DMS 273 (cell line): ENCODE data around the gene NADK.
"Not testable (repeated sequence)": the region's sequence is repeated elsewhere in the genome, so short reads cannot be mapped to it uniquely, and the experiment has no call there.

Experiments
- DNase-seq: peaks from one replicate; lab custom pipeline; 2025; ENCODE audit not compliant: unreplicated experiment; lab: John Stamatoyannopoulos, UW

Gene NADK

DNA sequence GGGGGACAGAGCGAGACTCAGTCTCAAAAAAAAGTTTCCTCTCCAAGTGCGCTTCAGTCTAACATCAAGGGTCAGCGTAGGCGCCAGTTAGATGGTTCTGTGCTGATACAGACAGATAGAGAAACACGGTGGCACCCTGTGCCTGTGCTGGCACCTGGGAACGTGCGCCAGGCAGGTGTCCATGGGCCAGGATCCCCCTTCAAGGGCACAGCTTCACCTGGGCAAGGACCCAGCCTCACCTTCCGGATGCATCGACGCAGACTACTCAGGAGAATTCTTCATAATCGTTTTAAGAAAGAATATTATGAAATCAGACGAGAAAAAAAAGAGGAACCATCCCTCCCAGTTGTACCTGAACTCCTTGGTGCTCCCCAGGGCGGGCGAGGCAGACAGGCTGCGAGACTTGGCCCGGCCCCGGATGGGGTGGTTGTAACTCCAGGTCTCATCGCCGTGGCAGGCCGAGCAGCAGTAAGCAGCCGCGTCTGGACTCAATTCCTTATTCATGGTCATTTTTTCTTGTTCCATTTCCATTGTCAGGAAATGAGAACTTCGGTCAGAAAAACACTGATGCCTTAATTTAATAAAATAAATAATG is 13.3 kb downstream of the NADK start:
- DNase-seq: no peak

DNA sequence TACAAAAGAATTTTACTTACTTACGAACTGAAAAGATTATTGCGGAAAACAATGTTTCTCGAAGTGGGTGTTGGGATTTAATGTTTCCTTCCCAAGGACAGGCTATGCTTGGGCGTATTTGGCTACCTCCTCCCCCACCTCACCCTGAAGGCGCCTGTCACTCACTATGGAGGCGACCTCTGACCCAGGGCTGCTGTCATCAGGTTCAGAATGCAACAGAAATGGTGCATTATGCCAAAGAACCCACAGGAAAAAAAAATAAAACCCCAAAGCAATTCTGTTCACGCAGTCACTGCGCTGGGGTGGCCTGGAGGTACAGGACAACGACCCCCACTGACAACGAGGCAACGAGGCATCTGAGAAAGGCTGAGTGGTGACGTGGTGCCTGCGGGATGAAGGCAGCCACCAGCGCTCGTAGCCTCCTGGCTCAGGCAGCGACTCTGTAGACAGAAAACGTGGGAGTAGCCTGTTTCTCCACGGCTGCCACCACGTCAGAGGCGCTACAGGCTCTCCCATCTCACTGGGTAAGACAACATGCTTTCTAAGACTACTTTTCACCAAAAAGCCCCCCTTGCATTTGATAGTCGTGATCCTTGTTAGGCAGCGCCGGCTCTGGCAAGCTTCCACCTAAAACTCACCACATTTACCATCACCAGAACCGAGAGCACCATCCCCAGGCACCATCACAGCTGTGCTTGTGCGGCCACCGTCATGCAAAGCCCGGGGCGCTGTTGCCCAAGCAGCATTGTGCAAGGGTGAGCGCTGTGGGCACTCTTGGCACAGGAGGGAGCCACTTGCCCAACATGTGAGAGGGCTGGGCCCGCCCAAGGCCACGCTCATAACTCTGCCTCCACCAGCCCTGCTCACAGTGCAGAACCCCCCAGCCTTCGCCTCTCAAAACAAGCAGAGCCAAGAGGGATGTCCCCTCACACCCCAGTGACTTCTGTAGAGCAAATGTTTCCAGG is 14.3 kb downstream of the NADK start:
- DNase-seq: no peak

- no peak for DNase-seq
Observed at GRCh38 chr1:1761504-1762376, 16.5 kb downstream of the NADK start.

- DNase-seq: no peak
Observed at GRCh38 chr1:1760715-1761114, 17.6 kb downstream of the NADK start.

DNA sequence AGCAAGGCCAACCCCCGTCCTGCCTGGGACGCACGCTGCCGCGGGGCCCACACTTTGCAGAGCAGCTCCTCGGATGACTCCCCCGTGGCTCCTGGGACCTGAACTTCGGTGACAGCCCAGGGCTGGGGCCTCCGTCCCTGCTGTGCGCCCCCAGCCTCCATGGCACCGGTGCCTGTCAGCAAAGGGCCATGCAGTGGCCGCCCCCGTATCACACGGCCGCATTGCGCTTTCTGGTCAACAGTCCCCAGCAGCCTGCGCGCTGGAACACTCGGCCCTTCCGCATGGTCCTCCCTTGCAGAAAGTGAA is 18.0 kb downstream of the NADK start:
- DNase-seq: no peak

GRCh38 chr1:1759456-1760344 is 18.6 kb downstream of the NADK start:
- no peak for DNase-seq

DNA sequence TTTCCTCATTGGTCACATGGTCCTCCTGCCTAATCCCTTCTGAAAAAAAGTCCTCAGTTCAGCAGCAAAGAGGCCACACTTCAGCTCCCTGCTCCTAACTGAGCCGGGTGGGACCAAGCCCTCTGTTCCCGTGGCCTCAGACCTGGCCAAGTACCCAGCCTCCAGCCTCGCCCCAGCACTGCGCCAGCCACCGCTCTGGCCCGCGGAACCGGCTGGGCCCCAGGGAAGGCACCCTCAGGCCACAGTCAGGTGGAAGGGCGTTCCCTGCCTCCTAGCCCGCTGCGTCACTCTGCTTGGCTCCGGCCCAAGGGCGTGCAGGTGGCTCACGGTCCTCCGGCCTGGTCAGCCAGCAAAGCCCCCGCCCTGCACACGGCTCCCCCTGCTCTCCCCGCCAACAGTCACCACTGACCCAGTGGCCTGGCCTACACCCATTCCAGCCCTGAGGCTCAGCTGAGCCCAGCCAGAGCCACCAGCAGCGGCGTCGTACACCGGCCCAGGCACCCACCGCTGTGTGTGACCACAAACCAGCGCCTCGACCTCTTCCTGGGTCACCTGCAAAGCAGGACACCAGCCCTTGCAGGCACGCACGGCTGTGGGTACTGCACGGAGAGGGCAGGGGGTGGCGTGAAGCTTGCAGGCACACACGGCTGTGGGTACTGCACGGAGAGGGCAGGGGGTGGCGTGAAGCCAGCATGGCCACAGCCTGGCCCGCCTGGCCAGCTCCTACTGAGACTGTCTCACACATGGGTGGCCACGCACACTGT is 19.4 kb downstream of the NADK start:
- DNase-seq: no peak

- no peak for DNase-seq
Observed at GRCh38 chr1:1758059-1758621, 20.1 kb downstream of the NADK start.

DNA sequence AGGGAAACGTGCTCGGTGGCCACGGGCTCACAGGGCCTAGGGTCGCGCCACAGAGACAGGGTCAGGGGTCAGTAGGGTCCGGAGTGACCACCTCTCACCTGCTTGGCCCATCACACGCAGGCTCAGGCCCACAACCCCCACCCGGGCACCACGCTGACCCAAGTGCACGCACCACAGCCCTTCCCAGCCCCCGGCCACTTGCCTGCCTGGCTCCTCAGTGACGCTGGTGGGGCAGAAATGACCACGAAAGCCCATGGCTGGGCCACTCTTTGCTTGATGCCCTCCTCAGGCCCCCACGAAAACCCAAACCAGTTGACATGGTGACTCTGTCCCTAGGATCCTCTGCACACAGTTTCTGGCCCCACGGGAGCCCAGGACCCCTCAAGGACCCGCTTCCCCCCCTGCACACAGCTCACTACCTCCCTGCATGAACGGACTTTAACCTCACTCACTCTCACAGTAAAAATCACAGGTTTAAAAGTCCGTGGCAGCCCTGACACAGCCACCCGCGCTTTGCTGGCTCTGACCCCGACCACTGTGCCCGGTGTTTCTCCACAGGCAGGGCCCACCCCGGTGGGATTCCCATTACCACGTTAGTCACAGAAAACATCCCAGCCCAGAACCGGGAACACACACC is 20.7 kb downstream of the NADK start:
- DNase-seq: no peak

DNA sequence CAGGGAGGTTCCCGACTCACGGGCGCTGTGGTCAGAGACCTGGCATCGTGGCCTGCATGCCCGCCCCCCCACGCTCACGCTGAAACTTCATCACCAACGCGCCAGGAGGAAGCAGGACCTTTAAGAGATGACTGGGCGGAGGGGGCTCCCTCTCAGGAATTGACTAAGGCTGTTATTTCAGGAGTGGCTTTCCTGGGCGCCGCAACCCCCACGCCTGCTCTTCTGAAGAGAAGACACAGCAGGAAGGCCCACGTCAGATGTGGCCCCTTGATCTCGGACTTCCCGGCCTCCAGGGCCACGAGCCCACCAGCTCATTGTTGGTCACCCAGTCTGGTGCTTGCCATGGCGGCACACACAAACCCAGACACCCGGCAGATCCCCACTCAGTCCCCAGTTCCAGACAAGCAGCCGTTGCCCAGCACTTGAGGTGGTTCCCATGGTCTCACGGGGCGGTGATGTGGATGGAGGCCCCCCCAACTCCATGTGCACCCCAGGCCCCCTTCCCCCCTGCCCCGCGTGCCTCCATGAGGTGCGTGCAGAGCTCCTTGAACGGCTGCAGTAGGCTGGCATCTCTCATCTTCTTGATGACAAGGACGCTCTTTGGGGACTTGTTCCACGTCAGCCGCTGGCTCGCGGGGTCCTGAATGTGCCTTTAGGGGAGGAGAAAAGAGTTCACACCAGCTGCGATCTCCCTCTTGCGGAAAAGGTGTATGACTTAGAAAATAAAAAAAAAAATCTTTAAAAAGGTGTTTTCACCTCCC is 21.4 kb downstream of the NADK start:
- DNase-seq: no peak

DNA sequence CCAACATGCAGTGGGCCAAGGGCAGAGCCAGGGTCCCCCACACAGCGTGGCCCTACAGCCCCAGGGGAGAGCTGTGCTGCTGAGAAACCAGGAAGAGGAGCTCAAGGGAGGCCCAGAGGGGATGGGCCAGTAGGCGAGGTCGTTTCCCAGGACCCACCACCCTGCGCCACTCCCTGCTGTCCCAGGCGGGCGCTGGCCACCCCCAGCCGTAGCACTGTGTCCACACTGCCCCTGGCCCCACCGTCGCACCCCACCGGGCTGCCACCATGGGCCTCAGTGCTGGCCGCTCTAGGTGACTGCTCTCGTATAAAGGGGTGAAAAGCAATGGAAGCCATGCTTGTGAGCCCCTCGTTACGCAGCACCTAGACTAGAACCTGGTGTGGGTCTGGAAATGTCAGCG is 22.4 kb downstream of the NADK start:
- no peak for DNase-seq

DNA sequence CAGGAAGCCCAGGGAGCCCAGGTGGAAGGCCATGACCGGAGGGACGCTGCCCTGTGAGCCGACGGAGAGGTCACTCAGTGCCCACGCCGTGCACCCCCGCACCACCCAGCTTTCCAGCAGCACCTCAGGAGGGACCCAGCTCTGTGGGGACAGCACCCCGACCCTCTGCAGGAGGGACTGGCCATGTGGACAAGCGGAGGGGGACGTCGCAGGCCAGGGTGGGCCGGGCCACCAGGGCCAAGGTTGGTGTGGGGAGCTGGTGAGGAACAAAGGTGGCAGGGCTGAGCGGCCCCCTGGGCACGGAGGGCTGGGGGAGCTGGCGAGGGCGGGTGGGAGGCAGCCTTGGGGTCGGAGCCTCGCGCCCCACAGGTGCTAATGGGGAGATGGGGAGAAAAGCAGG is 22.8 kb downstream of the NADK start:
- no peak for DNase-seq

GRCh38 chr1:1754051-1754815 is 24.0 kb downstream of the NADK start:
- DNase-seq: no peak

GRCh38 chr1:1753607-1754005 is 24.7 kb downstream of the NADK start:
- no peak for DNase-seq

- no peak for DNase-seq
Observed at GRCh38 chr1:1752636-1753606, 25.3 kb downstream of the NADK start.

- no peak for DNase-seq
Observed at GRCh38 chr1:1752190-1752589, 26.1 kb downstream of the NADK start.

DNA sequence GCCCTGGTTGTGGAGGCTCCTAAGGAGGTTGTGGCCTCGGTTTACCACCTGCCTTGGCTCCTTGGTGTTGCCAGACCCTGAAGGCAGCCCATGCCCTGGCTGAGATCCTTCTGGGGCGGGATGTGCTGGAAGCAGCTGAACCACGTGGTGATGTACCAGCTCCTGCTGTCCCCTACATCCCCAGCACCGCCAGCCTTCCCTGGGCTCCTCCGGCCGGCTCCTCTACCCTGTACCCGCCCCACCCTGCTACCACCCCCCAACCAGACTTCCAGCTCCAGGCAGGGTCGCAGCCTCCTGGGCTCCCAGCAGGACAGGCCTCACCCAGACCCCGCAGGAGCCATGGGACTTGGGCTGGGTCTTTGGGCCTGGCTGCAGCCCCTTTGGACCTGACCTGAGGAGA is 28.3 kb downstream of the NADK start:
- not testable (repeated sequence) for DNase-seq
